SHP77 (cell line): ENCODE measurements around the gene CHRM5.
"Not testable (repeated sequence)": the region's sequence is repeated elsewhere in the genome, so short reads cannot be mapped to it uniquely, and the experiment has no call there.

Experiments used
- DNase-seq, 2 experiments: peaks; one replicate each; lab custom pipeline; 2025; lab: John Stamatoyannopoulos, UW

The CHRM5 gene

GRCh38 chr15:34038871-34039789 is 70.8 kb downstream of the CHRM5 start, which contains the start of gene AVEN:
Gene AVEN, minus strand, starts transcription at chr15:34039204. Its CDS starts 158 bp downstream, at chr15:34039046.
- peak in 1 of 2 experiments; percentile 39 for DNase-seq

GRCh38 chr15:34039790-34040113 is 71.5 kb downstream of the CHRM5 start:
- no peak for DNase-seq

GRCh38 chr15:34043391-34043790 is 75.1 kb downstream of the CHRM5 start:
- no peak for DNase-seq

- DNase-seq, result no peak
These were observed 75.5 kb downstream of the CHRM5 start for GRCh38 chr15:34043813-34044212.

GRCh38 chr15:34046471-34047145 is 78.3 kb downstream of the CHRM5 start:
- no peak for DNase-seq

GRCh38 chr15:34047893-34048775 is 79.8 kb downstream of the CHRM5 start:
- DNase-seq, result no peak

GRCh38 chr15:34049112-34049511 is 80.8 kb downstream of the CHRM5 start:
- DNase-seq, result no peak

GRCh38 chr15:34050385-34050784 is 82.1 kb downstream of the CHRM5 start:
- not testable (repeated sequence) for DNase-seq

- DNase-seq, result no peak
These were observed 85.9 kb downstream of the CHRM5 start for GRCh38 chr15:34054081-34054707.

- no peak for DNase-seq
These were observed 87.7 kb downstream of the CHRM5 start for GRCh38 chr15:34055868-34056595.

GRCh38 chr15:34056911-34057310 is 88.6 kb downstream of the CHRM5 start:
- no peak for DNase-seq

- no peak for DNase-seq
These were observed 91.2 kb downstream of the CHRM5 start for GRCh38 chr15:34059476-34059875.

GRCh38 chr15:34059946-34060345 is 91.6 kb downstream of the CHRM5 start:
- DNase-seq, result no peak

GRCh38 chr15:34064438-34064837 is 96.1 kb downstream of the CHRM5 start:
- no peak for DNase-seq

- no peak for DNase-seq
These were observed 97.0 kb downstream of the CHRM5 start for GRCh38 chr15:34065261-34065660.

GRCh38 chr15:34065941-34066340 is 97.6 kb downstream of the CHRM5 start:
- no peak for DNase-seq

GRCh38 chr15:34070003-34070402 is 101.7 kb downstream of the CHRM5 start:
- no peak for DNase-seq

- no peak for DNase-seq
These were observed 108.5 kb downstream of the CHRM5 start for GRCh38 chr15:34076785-34077184.

GRCh38 chr15:34078900-34079299 is 110.6 kb downstream of the CHRM5 start:
- DNase-seq, result no peak

GRCh38 chr15:34079904-34080303 is 111.6 kb downstream of the CHRM5 start:
- DNase-seq, result no peak

- DNase-seq, result no peak
These were observed 115.8 kb downstream of the CHRM5 start for GRCh38 chr15:34084086-34084485.
